Activated CD4-positive, alpha-beta T cell treated with anti-CD3 and anti-CD28 coated beads for 1 hour (primary cell): Measurements from ENCODE around the gene KRTAP3-2.

Source experiments
- DNase-seq: peaks from one replicate; pipeline ENCODE4 v3.0.0-alpha.2; 2020

KRTAP3-2 gene

GRCh38 chr17:41009936-41010335, 10.2 kb upstream of the KRTAP3-2 start:
- DNase-seq, result no peak

DNA sequence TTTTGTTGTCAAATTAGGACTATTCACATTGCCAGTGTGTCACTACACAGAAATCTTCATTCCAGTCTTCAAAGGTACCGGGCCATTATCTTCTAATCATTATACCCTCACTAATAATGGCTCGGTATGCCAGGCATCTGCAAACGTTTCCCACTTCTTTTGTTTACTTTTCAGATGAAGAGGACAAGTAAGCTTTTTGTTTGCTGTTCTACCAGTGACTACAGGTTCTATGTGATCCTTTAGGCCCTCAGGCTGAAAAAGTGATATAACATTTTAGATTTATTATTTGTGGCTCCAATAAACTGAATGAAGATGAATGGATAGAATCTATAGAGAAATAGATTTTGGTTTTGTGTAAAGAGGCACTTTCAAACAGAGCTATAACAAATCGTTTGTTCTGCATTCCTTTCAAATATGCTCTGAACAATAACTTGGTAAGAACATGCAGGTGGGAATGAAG, 9.6 kb upstream of the KRTAP3-2 start:
- no peak for DNase-seq

GRCh38 chr17:41008811-41009210, 9.1 kb upstream of the KRTAP3-2 start, which contains the start of gene KRTAP3-1:
TSS of gene KRTAP3-1 (minus strand) at chr17:41009128. CDS start at chr17:41009074, 54 bp downstream.
- no peak for DNase-seq

GRCh38 chr17:41004397-41004796, 4.7 kb upstream of the KRTAP3-2 start:
- DNase-seq, result no peak

DNA sequence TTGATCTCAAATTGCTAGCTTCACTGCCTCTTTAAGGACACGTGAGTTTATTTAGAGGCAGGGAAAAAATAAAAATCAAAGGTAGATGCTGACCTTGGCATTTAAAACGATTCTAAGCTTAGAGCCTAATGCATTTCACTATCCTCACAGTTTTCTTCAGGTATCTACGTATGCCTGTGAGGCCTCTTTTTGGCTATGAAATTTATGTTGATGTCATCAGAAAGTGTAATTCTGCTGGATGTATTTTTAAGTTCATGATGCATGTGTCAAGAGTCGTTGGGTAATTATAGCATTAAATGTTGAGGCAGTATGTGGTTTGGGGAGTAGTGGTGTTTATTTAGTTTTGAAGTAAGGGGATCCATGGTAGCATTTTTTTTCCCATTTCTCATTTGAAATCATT, 4.2 kb upstream of the KRTAP3-2 start:
- DNase-seq, result no peak

DNA sequence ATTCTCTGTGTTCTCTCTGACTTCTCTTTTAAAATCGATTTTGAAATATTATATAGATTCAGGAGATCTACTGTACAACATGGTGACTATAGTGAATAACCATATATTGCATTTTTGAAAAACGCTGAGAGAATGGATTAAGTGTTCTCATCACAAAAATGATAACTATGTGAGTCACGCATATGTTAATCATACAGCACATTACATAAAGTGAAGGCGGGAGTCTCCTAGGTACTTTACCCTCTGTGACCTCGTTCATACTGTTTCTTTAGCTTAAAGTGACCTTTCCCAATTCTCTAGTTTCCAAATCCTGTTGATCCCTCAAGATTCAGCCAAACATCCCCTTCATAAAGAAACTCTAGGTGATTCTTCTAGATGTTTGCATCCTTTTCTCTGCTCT, 3.1 kb upstream of the KRTAP3-2 start:
- no peak for DNase-seq

DNA sequence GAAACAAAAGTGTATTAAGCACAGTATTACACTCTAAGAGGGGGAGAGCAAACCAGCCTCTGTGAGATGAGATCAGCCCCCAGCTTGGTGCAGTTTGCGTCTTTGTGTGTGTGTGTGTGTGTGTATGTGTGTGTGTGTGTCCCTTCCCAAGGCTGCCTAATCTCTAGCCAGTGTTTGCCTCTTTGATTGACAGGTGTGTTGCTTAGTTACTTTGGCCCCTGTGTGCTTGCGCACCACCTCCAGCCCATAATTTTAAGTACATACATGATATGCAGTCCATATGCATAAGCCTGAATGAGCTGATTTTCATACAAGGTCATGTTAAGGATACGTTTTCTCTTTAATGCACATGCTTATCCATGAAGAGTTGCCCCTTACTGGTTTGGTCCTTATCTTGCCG, 2.1 kb upstream of the KRTAP3-2 start:
- no peak for DNase-seq

GRCh38 chr17:40997361-40997760, 2.3 kb downstream of the KRTAP3-2 start:
- no peak for DNase-seq

DNA sequence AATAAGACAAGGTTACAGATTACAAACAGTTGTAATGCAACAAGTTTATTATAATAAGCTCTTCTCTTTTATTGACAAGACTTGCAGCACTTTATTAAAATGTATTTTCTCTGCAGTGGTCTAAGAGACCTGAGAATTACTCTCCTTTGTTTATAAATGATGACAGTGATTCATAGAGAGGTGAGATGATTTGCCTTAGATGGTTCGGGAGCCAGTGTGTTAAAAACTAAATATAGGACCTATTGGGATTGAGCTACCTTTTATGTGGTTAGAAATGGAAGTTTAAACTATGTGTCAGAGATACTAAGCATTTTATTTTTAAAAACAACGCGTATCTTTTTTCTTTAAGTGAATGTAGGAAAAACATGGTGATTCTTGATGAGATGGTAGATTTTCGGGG, 2.9 kb downstream of the KRTAP3-2 start:
- DNase-seq, result no peak

DNA sequence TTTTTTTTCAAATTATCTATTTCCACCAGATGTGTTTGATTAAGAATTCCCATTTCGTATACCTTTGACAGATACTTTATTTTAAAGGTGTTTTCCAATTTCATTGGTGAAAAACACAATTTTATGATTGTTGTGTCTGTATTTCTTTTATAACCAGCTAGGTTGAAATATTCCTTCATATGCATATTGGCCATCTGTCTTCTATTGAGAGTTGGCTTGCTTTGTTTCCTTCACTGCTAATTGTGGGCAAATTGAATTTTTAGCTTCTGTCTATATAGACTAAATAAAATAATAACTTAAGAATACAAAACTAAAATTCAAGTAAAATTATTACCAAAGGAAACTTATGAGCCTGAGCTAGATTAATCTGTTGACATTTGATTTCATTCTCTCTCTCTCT, 4.6 kb downstream of the KRTAP3-2 start:
- no peak for DNase-seq

- DNase-seq, result no peak
Measured at GRCh38 chr17:40993839-40994238, 5.9 kb downstream of the KRTAP3-2 start, which contains the start of gene KRTAP3-3. TSS of gene KRTAP3-3 (minus strand) at chr17:40994164. CDS start at chr17:40994097, 67 bp downstream.

GRCh38 chr17:40993084-40993483, 6.6 kb downstream of the KRTAP3-2 start:
- DNase-seq, result no peak

DNA sequence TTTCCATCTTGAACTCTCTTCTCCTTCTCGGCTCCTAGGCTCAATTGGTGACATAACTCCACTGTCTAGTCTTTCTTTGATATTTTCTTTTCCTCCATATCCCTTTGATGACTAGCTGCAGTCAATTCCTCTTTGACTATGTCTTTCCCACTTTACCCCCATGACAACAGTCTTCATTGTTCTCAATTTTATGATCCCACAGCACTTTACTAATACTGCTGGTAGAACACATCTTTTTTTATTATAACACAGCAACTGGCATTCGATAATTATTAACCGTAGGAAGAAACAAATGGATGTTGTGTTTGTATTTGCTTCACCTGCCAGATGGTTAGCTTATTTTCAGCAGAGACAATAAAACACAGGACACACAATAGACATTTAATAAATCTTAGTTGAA, 7.0 kb downstream of the KRTAP3-2 start:
- DNase-seq, result no peak

- DNase-seq, result no peak
Measured at GRCh38 chr17:40986920-40987319, 12.8 kb downstream of the KRTAP3-2 start.

DNA sequence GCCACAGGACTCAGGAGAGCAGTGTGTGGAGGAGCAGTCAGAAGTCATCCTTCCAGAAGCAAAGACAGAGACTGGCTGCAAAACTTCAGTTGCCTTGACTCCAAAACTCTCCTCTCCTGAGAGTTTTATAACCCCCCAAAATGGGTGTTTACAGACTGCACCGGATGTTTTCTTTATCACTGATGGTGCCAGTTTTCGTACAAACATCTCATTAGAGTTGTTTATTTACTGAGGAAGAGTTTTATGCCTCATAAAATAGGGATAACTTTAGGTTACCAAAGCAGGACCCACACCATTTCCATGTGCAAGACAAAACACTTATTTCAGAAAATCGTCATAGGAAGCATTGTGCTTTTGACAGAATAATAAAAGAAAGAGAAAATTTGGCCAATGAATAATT, 15.5 kb downstream of the KRTAP3-2 start, which contains the start of gene KRT40:
Gene KRT40, minus strand, starts transcription at position 101 of the 400 bp plus-strand sequence. Its CDS starts 53 bp downstream, at position 48.
- DNase-seq, result no peak

GRCh38 chr17:40981115-40981514, 18.6 kb downstream of the KRTAP3-2 start:
- no peak for DNase-seq

DNA sequence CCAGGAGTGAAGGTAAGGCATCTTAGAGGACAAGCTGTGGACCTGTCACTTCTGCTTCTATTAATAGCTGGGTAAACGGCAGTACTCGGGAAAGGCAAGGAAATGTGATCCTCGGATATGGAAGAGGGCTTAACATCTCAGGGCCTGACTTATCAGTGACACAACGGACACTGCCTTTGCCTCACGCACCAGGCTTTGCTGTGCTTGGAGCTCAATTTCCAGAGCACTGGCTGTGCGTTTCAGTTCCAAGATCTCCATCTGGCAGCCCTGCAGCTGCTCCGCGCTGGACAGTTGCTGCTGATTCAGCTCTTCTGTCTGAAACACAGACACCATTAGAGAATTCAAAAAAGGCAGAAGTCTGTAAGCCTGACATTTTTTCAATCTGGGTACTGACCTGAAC, 19.1 kb downstream of the KRTAP3-2 start:
- no peak for DNase-seq

DNA sequence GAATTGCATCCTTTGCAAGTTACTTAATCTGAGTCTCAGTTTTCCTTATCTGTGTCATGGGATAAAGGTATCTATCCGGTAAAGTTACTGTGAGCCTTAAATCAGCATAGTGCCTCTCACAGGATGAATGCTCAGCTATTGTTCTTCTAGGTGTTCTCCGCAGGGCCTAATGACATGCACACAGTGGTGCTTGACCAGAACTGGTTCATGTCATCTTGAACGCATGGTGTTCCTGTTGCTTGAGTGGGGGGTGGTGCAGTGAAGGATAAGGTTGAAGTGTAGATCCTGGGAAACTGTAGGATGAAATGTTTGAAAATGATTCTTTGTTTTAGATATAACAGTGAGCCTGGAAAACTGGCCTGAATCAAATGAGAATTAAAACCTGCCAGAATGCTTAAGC, 19.6 kb downstream of the KRTAP3-2 start:
- DNase-seq, result no peak

DNA sequence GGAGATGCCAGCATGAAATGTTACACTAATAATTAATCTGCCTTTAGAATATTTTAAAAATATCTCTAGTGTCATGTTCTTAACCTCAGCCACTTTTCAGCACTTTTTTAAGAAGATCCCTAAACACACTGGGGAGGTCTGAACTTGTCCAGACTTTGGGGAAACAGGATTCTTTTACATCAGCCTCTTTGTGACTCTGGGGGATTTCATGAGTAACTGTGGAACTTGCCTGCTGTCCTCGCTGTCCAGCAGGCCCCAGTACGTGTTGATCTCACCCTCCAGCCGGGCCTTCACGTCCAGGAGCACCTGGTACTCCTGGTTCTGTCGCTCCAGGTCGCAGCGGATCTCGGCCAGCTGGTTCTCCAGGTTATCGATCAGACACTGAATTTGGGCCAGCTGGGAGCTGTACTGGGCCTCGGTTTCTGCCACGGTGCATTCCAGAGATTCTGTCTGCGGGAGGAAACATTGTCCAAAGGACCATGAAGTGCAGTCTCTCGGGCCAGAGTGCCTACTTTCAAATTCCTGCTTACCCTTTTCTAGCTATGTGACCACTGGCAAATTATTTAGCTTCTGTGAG, 21.0 kb downstream of the KRTAP3-2 start:
- DNase-seq, result no peak

DNA sequence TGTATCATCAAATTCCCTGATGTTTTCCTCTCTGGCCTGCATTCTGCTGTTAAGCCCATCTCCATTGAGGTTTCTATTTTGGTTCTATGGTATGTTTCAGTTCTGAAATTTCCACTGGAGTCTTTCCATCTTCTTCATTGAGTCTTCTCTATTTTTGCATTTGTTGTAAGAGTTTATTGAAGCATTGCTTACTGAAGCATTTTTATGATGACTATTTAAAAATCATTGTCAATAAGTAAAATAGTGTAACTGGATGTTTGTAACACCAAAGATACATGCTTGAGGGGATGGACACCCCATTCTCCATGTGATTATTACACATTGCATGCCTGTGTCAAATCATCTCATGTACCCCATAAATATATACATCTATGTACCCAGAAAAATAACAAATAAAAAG, 24.2 kb downstream of the KRTAP3-2 start:
- DNase-seq, result no peak

- no peak for DNase-seq
Measured at GRCh38 chr17:40974366-40974765, 25.3 kb downstream of the KRTAP3-2 start.

GRCh38 chr17:40967582-40967981, 32.1 kb downstream of the KRTAP3-2 start:
- DNase-seq, result no peak

GRCh38 chr17:40966848-40967247, 32.9 kb downstream of the KRTAP3-2 start, which contains the start of gene KRT39:
TSS of gene KRT39 (minus strand) at chr17:40966948. CDS start at chr17:40966856, 92 bp downstream.
- no peak for DNase-seq

DNA sequence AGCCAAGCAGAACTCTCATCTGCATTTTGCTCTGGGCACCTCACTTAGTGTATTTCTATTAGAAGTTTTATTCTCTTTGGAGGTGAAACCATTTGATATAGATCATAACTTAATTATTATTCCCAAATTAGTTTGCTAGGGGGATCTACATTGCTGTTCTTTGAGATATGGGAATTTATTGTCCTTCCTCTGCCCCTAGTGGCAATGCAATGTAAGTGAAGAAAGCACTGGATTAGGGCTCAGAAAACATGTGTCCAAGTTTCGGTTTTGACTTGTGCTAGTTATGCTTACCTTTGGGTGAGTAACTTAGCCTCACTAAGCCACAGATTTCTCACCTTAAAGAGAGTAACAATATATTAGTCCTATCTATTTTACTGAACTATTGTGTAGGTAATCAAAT, 35.9 kb downstream of the KRTAP3-2 start:
- no peak for DNase-seq

DNA sequence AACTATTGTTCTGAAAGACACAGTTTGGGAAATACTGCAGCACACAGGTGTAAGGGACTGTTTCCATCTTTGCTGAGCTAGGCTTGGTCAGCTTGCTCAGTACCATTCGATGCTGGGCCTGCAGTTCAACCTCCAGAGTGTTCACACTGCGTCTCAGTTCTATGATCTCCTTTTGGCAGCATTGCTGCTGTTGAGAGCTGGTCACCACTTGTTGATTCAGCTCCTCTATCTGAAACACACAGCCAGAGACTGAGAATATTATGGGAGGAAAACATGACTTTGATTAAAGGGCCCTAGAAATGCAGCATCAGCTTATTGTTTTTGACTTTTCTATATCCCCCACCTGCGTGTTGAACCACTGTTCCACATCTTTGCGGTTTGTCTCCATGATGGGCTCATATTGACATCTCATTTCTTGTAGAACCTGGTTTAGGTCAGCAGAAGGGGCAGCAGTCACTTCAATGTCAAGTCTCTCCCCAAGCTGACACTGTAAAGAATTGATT, 37.6 kb downstream of the KRTAP3-2 start:
- no peak for DNase-seq
